Prostate gland (tissue), 2 donors: ENCODE measurements around the gene LRRC75B.
"Not testable (repeated sequence)": the region's sequence is repeated elsewhere in the genome, so short reads cannot be mapped to it uniquely, and the experiment has no call there.

Experiments used
- CTCF ChIP-seq, 4 experiments: fragments of 200-600 bp in 2 of 4; fragments of 450-650 bp in 2 of 4; sonication (generic) in 2 of 4; IDR thresholded peaks; 1 replicate in 3 of 4; 2 replicates in 1 of 4; pipeline ENCODE4 v1.5.1; 2016 to 2019; ENCODE audit warnings: antibody characterized with exemption in 4 of 4, mild to moderate bottlenecking in 2 of 4, moderate library complexity in 2 of 4
- POLR2A ChIP-seq: fragments of 450-650 bp; IDR thresholded peaks from one replicate; pipeline ENCODE4 v1.6.1; 2016; ENCODE audit warnings: antibody characterized with exemption, mild to moderate bottlenecking
- POLR2AphosphoS5 ChIP-seq: sonication (generic); formaldehyde crosslinking; IDR thresholded peaks from one replicate; pipeline ENCODE4 v1.6.1; 2017; ENCODE audit warnings: antibody characterized with exemption

GRCh38 chr22:24552503-24553286, 40.2 kb downstream of the LRRC75B start:
- not testable (repeated sequence) for TF ChIP-seq CTCF (IDR thresholded peaks at IDR 0.05); POLR2AphosphoS5; POLR2A
